ENCODE results near the gene CT47B1.
"Not testable (repeated sequence)": the region's sequence is repeated elsewhere in the genome, so short reads cannot be mapped to it uniquely, and the experiment has no call there.

CT47B1 gene

GRCh38 chrX:120875766-120876165 lies at the start of gene CT47B1:
CT47B1 (minus strand) TSS chrX:120875866; CDS start chrX:120875670, 196 bp downstream.
- not testable (repeated sequence) for DNase-seq

GRCh38 chrX:120874678-120875557 lies 748 bp downstream of the CT47B1 start:
- no peak for DNase-seq

GRCh38 chrX:120857240-120857639 lies 18.4 kb downstream of the CT47B1 start:
- no peak for DNase-seq

GRCh38 chrX:120840827-120841226 lies 34.8 kb downstream of the CT47B1 start:
- DNase-seq = no peak

GRCh38 chrX:120839491-120839890 lies 36.2 kb downstream of the CT47B1 start:
- no peak for DNase-seq

- not testable (repeated sequence) for DNase-seq
Observed at GRCh38 chrX:120827213-120827612, 48.5 kb downstream of the CT47B1 start.

- DNase-seq = no peak
Observed at GRCh38 chrX:120825146-120825545, 50.5 kb downstream of the CT47B1 start.

- no peak for DNase-seq
Observed at GRCh38 chrX:120824021-120824420, 51.6 kb downstream of the CT47B1 start.

GRCh38 chrX:120823556-120823955 lies 52.1 kb downstream of the CT47B1 start:
- DNase-seq = no peak

Measured in NCI-H1105 treated with DMSO at 0.1 percent for 48 hours (cell line).